HTR-8/SVneo (cell line): ENCODE results near the gene BRICD5.

Source experiments
- DNase-seq: peaks from one replicate; pipeline ENCODE4 v3.0.0; 2011; ENCODE audit warnings: low spot score, mixed read lengths; ENCODE audit not compliant: insufficient read length
- FAIRE-seq: peaks from 2 replicates; lab custom pipeline; 2011; peaks lifted over from hg19 to GRCh38; lab: Jason Lieb, UNC

The BRICD5 gene

DNA sequence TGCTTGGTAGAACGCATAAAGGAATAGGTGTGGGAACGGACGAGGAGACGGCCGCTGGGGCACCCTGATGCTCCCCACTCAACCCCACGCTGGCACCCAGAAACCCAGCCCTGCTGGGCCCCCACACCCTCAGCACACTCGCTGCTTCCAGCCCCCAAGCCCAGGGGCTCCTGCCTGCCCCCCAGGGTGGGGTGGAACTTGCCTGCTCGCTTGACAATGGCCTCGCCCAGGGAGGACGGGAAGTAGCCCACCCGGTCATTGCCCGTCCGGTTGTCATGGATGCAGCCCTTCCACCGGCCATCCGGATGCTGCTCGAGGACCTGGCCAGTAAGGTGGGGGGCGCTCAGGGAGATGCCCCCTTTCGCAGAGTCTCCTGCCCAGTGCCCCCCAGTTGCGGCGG is 24.2 kb downstream of the BRICD5 start:
- FAIRE-seq: no peak

DNA sequence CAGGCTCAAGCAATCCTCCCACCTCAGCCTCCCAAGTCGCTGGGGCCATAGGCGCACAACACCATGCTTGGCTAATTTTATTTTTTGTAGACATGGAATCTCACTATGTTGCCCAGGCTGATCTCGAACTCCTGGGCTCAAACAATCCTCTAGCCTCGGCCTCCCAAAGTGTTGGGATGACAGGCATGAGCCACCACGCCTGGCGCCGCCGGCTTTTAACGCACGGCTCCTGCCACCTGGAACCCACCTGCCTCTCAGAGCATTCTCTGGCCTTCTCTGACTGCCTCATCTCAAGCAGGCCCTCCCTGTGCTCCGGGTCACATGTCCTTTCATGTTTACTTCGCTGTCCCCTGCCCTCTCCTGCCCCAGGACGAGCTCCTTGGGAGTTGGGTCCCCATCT is 24.6 kb downstream of the BRICD5 start:
- FAIRE-seq (no peak), DNase-seq (no peak)

More for the DNA sequence above, 24.2 kb downstream of the BRICD5 start:
- DNase-seq: no peak

DNA sequence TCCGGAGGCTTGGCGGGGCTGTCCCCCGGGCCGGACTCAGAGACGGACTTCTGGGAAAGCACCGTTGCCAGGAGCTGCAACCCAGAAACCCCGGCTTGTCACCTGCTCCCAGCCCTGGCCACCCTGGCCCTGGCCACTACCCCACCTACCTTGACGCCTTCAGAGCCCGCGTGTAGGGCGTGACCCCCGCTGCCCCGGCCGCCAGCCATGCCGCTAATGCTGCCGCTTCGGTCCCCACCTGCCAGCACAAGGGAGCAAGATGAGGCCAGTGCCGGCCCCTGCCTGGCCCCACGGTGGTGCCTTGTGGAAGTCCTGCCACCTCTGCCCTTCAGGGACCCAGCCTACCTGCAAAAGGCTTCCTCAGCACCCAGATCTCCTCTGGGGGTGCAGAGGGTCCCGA is 25.7 kb downstream of the BRICD5 start:
- DNase-seq: no peak
- FAIRE-seq: no peak

DNA sequence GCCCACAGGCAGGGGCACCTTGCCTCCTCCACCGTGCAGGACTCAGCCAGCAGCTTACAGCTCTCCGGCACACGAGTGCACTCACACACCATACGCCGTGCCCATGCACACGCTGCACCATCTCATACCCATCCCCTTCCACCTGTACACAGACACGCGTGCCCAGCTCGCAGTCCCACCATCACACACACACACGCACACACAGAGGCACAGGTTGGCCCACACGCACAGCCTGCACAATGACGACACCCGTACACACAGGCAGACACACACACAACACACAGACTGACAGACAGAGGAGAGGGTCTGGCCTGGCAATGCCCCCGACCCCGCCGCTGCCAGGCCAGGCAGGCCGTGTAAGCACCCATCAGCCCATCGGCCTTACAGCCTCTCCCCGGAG is 26.3 kb downstream of the BRICD5 start:
- DNase-seq (no peak), FAIRE-seq (peak; percentile 20)

DNA sequence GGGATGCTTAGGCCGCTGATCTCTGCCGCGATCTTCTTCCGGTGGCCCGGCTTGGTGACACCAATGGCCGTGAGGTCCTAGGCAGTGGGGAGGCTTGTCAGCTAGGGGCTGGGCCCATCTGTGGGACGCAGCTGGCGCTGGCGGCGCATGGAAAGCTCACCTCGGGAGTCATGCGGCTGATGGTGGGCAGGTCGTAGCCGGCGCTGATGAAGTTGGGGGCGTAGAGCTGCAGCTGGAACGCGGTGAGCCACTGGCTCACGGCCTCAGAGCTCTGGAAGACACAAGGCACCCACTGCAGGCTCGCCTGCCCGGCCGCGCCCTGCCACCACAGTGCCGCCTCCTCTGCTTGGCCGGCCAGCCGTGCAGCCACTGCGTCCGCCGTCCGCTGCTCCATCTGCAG is 27.0 kb downstream of the BRICD5 start:
- DNase-seq: no peak
- no peak for FAIRE-seq

DNA sequence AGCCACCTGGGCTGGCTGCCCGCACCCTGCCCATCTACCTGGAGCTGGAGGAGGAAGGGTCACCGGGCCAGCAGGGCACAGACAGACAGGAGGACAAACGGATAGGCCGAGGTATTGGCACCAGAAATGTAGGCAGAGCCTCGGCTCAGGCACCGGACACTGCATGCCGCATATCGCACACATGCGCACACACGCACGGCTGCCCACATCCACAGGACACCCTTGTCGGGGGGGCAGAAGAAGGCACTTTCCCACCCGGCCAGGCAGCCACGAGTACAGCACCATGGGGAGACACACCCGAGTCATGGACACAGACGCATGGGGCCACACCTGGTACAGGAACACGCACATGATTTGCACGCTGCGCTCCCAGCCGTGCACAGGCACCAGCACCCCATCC is 28.7 kb downstream of the BRICD5 start:
- FAIRE-seq (no peak), DNase-seq (no peak)

DNA sequence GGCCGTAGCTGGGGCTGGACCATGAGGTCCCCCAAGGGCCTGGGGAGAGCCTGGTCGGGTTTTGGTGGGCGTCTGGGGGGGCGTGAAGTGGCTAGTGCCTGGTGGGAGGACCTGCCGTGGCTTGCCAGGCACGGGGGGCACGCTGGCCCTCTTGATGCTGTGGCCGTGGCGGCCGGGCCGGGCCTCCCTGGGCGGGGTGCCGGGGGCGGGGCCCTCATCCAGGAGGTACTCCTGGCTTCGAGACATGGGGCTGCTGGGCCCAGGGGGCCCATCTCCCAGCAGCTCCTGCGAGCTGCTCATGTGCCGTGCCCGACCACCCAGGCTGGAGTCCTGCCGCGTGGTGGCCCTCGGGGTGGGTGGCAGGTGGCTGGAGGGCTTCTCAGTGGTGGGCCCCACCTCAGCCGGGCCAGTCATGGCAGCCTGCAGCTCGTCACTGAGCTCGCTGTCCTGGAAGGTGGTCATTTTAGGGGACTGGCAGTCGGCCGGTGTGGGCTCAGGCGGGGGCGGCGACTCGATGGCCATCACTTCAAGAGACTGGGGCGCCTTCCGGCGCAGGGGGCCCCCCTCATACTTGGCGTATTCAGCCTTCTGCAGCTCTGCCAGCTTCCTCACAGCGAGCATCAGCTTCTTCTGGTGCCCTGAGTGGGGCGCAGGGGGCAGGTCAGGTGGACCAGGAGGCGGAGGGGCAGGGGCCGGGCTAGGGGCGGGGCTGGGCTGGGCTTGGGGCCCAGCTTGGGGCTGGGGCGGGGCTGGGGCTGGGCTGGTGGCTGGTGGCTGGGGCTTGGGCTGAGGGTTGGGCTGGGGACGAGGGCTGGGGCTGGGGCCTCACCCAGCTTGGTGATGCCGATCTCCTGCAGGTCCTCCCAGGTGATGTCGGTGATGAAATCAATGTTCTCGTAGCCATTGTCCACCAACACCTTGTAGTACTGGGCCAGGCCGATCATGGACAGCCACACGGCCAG is 29.4 kb downstream of the BRICD5 start:
- FAIRE-seq (no peak), DNase-seq (no peak)

DNA sequence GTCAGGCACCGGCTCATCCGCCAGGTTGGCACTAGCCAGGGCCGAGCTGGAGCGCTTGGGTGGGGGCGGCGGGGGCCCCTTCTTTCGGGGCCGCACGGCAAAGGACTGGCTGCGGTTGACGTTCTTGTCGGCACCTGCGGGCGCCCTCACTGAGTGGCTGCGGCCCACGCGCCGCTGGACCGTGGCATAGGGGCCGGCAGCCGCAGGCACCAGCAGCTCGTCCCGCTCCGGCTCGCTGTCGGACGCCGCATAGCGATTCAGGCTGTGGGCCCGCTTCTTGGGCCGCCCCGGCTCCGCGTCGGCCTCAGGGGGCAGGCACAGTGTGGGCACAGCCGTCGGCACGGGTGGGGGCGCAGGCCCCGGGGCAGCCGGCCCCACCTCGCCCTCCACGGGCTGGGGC is 30.2 kb downstream of the BRICD5 start:
- FAIRE-seq: no peak
- no peak for DNase-seq

DNA sequence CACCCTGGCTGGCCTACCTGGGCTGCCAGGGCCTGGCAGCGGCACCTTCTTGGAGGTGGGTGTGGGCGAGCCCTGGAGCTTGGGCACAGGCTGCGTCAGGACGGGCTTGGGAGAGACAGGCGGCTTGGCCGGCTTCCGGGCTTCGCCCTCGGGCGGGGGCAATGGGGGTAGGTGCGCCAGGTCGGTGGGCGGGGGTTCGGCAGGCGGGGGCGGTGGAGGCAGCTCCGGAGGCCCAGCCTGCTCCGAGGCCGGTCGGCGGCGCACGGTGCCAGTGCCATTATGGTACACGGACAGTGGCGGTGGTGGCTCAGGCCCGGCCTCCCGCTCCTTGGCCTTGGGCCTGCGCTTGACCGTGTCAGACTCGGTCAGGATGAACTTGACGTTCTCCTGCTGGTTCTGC is 31.1 kb downstream of the BRICD5 start:
- DNase-seq (no peak), FAIRE-seq (no peak)

DNA sequence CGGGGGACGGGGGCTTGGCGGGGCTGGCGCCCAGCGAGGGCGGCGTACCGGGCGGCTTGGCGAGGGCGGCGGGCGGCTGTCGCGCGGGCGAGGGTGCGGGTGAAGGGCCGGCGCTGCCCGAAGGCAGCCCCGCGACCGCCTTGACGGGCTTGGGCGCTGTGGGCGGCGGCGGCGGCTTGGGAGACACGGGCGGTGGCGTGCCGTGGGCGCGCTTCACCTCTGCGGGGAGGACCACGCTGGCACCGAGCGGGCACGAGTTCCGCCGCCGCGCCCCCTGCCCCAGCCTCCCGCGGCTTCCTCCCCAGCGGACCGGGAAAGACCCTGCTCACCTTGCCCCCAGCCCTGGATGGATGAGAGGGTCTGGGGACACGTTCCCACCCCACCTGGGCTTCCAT is 31.6 kb downstream of the BRICD5 start:
- FAIRE-seq: no peak
- DNase-seq: no peak

DNA sequence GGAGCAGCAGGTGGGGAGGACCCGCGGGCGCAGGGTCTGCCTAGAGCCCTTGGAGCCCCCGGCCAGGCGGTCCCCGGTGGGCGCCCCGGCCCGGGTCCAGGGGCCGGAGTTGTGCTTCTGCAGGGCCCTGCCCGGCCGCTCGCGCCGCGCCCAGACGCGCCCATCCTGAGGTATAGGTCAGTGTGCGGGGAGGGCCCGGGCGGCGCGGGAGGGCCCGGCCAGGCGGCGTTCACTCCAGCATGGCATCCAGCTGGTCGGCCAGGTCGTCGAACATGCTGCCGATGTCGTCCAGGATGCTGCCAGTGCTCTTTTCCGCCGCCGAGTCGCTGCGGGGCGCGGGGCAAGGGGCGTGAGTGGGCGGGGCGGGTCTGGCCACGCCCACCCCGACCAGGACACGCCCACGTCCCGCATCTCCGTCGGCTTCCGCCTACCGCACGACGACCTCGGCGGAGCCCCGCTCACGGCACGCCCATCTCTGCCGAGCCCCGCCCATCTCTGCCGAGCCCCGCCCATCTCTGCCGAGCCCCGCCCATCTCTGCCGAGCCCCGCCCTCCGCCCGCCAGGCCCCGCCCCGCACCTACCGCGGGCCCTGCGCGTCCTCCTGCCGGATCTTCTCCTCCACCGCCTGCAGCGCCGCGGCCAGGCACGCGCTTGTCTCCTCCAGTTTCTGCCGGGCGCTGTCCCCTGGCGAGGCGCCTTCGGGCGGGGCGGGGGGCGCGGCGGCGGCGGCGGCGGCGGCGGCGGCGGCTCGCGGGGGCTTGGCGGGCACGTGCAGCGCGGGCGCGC is 32.1 kb downstream of the BRICD5 start:
- no peak for FAIRE-seq
- no peak for DNase-seq

DNA sequence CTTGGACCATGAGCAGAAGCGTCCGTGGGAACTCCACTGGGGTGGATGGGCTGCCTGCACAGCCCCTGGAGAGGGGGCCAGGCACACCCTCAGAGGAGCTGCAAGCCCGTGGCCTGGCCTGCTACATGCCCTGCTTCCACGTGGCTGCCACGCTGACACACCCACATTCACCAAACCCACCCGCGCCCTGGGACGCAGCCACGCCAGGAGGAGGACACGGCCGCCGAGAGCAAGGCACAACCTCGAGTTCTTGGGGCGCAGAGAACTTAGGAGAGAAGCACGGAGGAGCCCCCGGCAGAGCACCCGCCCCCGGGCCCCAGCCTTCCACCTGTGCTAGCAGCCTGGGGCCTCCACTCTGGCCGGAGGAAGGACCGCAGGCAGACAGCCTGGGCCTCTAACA is 33.1 kb downstream of the BRICD5 start:
- DNase-seq: no peak
- FAIRE-seq: no peak

DNA sequence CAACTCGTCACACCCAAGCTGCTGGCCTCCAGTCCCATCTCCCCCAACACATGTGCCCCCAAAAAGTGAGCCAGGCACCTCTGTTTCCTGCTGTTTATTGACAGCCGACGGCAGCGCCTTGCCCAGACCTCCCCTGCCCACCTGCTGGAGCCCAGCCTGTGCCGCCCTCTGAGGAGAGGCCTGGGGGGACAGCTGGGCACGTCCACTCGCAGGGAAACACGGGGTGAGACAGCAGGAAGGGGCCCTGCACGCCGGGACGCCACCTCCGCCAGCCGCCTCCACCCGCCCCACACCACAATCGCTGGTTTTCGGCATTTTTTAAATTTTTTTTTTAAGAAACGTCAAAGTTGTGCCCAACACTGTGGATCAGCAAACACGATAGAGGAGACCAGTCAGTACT is 33.6 kb downstream of the BRICD5 start:
- no peak for FAIRE-seq
- DNase-seq: no peak

DNA sequence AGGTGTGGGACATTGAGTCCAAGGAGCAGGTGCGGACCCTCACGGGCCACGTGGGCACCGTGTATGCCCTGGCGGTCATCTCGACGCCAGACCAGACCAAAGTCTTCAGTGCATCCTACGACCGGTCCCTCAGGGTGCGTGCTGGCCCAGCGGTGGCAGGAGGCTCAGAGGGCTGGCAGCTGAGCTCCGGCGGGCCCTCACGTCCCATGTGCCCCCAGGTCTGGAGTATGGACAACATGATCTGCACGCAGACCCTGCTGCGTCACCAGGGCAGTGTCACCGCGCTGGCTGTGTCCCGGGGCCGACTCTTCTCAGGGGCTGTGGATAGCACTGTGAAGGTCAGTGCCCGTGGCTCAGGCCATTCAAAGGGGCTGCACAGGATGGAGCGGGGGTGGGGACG is 34.6 kb downstream of the BRICD5 start:
- FAIRE-seq (no peak), DNase-seq (no peak)

DNA sequence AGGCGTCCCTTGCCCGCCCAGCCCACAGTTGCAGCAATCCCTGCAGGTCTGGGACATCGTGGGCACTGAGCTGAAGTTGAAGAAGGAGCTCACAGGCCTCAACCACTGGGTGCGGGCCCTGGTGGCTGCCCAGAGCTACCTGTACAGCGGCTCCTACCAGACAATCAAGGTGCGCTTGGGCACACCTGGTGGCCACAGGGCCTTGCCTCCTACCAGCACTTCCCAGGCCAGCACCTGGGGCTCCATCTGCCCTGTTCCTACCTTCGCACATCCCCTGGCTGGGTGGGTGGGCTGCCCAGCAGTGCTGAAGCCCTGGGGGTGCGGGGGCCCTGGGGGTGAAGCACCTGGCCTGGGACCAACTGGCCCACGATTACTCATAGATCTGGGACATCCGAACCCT is 35.2 kb downstream of the BRICD5 start:
- no peak for FAIRE-seq
- no peak for DNase-seq

DNA sequence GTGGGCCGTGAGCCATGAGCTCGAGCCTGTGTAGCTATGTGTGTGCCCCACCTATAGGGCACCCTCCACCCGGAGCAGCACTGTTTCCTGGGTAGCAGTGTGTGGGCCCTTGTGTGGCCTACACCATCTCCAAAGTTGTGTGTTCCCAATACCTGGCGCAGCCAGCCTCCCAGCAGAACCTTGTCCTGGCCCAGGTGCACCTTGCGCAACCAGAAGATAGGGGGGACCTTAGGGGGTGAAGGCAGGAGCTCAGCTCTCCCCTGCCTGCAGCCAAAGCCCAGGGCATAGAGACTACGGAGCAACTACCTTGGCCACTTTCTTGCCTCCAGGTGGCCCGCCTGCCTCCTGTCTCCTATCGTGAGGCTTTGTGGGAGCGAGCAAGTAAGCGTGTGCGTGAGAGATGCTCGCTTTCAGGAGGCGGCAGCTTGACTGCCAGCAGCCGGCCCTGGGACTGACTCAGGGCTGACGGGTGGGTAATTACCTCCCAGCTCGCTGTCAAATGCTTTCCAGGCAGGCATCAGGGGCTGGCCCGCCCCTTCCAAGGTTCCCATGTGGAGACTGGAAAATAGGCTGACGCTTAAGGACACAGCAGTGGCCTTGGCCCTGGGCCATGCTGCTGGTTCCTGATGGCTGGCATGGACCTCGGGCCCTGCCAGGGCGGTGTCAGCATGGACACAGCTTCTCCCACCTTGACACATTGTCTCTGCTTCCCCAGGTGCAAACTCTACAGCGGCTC is 36.1 kb downstream of the BRICD5 start:
- DNase-seq: no peak
- no peak for FAIRE-seq

DNA sequence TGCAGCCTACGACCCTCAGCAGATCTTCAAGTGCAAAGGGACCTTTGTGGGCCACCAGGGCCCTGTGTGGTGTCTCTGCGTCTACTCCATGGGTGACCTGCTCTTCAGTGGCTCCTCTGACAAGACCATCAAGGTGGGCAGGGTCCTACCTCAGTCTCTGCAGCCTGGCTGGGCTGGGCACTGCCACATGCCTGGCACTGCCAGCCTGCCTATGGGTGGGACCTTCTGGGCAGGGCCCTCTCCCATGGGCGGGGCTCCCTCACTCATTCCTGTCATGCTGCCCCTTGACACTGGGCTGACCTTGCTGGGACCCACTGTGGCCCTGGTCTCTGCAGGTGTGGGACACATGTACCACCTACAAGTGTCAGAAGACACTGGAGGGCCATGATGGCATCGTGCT is 36.7 kb downstream of the BRICD5 start:
- FAIRE-seq (no peak), DNase-seq (no peak)

DNA sequence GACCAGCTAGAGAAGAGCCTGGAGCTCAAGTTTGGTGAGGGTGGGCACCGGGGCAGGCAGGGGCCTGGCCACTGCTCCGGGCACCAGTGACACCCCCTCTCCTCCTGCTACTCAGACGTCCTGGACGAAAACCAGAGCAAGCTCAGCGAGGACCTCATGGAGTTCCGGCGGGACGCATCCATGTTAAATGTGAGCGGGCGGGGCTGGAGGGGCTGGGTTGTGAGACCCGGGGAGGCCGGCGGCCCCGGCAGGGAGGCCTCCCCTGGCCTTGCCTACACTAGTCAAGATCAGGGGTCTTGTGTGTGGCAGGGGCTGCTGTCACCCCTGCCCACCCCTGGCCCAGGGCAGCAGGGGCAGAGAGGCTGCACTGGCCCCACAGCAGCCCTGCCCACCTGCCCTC is 37.3 kb downstream of the BRICD5 start:
- no peak for DNase-seq
- no peak for FAIRE-seq

DNA sequence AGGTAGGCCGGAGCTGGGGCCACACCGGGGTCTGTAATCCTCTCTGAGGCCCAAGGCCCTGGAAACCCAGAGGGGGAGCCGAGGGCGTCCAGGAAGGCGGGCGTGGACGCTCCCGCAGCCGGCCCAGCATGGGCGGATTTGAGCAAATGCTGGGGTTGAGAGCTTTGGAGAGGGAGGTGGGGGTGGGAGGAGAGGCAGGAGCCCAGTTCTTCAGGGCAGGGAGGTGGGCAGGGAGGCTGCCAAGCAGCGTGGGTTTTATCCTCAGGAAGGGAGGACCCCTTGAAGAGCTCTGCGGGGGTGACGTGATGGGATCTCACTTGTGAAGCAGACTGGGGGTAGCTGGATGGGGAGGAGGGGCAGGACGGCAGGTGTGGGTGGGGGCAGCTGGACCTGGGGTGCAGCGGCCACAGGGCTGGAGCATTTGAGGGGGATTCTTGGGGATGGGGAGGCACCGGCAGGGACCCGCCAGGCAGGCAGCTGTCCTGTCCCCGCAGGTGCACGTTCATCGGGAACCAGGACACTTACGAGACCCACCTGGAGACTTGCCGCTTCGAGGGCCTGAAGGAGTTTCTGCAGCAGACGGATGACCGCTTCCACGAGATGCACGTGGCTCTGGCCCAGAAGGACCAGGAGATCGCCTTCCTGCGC is 37.9 kb downstream of the BRICD5 start:
- FAIRE-seq (no peak), DNase-seq (no peak)

DNA sequence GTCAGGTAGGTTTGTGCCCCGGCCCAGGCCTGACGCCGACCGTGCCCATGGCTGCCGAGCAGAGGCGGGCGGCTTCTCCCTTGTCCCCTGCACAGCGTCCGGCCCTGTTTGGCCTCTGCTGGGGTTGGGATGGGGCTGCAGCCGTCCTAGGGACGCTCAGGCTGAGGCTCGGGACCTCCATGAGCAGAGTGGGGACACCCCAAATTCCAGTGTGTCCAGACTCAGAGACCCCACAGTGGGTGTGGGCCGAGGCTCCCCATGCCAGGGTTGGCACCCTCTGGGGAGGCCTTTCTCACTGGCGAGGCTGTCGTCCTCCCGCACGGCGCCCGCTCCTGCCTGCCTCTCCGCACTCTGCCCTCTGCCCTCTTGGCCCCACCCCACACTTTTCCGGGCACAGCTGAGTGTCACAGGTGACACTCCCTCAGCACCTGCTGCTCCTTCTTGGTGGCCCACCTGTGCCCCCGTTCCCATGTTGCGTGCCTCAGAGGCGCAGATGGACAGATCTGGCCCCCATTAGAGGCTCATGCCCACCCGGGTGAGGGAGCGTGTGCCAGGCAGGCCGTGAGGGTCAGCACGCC is 39.0 kb downstream of the BRICD5 start:
- no peak for FAIRE-seq

More for the DNA sequence above, 39.0 kb downstream of the BRICD5 start:
- DNase-seq: no peak
